Tibial nerve (tissue), 4 donors: ENCODE data around the gene CRACR2A. TPM values are rescaled to one million over a fixed set of nuclear protein-coding genes. Genes with fewer than 3 reads are reported as not detected.

Source experiments
- DNase-seq, 2 donors: peaks; one replicate each; pipeline ENCODE4 v3.0.0-alpha.2; 2019; ENCODE audit warnings: low spot score in 2 of 2
- H3K27ac ChIP-seq, 4 donors: fragments of 200-600 bp; sonication (generic) in 3 of 4; one replicate each; pipeline ENCODE4 v1.5.1; 2017 to 2019; ENCODE audit warnings: mild to moderate bottlenecking in 1 of 4
- H3K27me3 ChIP-seq, 2 donors: fragments of 200-600 bp; sonication (generic) in 1 of 2; one replicate each; pipeline versions ENCODE4 v1.5.1 to v1.6.0; 2017 to 2019
- H3K36me3 ChIP-seq, 3 donors: fragments of 200-600 bp; sonication (generic); one replicate each; pipeline ENCODE4 v1.5.1; 2018 to 2019
- H3K4me1 ChIP-seq, 4 donors: fragments of 200-600 bp; sonication (generic) in 3 of 4; one replicate each; pipeline ENCODE4 v1.5.1; 2017 to 2019
- H3K4me3 ChIP-seq, 4 donors: fragments of 200-600 bp; sonication (generic) in 3 of 4; one replicate each; pipeline ENCODE4 v1.5.1; 2017 to 2019; ENCODE audit warnings: mild to moderate bottlenecking in 1 of 4, moderate library complexity in 1 of 4
- H3K9me3 ChIP-seq, 4 donors: fragments of 200-600 bp; sonication (generic) in 3 of 4; one replicate each; pipeline ENCODE4 v1.5.1; 2017 to 2019
- CTCF ChIP-seq, 5 experiments: fragments of 200-600 bp in 3 of 5; fragments of 450-650 bp in 2 of 5; sonication (generic) in 3 of 5; IDR thresholded peaks; one replicate each; pipeline ENCODE4 v1.5.1; 2016 to 2019; ENCODE audit warnings: antibody characterized with exemption in 5 of 5, mild to moderate bottlenecking in 3 of 5, moderate library complexity in 2 of 5
- EP300 ChIP-seq, 2 donors: sonication (generic); formaldehyde crosslinking; IDR thresholded peaks; one replicate each; pipeline ENCODE4 v1.6.1; 2017; ENCODE audit warnings: antibody characterized with exemption in 2 of 2, mild to moderate bottlenecking in 1 of 2
- POLR2A ChIP-seq, 2 donors: fragments of 450-650 bp; IDR thresholded peaks; one replicate each; pipeline ENCODE4 v1.6.1; 2017; ENCODE audit warnings: antibody characterized with exemption in 2 of 2, mild to moderate bottlenecking in 2 of 2, moderate library complexity in 2 of 2
- WGBS, 2 donors: methylation state at CpG; one replicate each; pipeline ENCODE4 v1.1.5; 2018; 5-methylcytosine and 5-hydroxymethylcytosine counted together
- total RNA-seq, 4 donors: library from RNA; depleted of rRNA; stranded (reverse); fragments of >200 nt; gene quantifications; one replicate each; pipeline ENCODE4 v1.1.0, GENCODE V29; 2016

Gene CRACR2A
- total RNA-seq, 4 donors from 2014 or later: 2.6 to 6.3 (median 4.2) TPM

- H3K36me3 ChIP-seq: no peaks in the 10 kb centered on the region
- 42 to 48% methylated on average over 6 of the region's 6 CpGs for WGBS, 2 donors
- peaks cover 0 to 23% (median 0%) of the 10 kb centered on the region in 4 donors for H3K4me1 ChIP-seq
- no peak overlapping the region for H3K4me3 ChIP-seq
- TF ChIP-seq CTCF (IDR thresholded peaks at IDR 0.05) (no peak), EP300 (IDR thresholded peaks at IDR 0.05) (no peak), POLR2A (IDR thresholded peaks at IDR 0.05) (no peak)
- H3K27ac ChIP-seq: no peak overlapping the region
- DNase-seq: peak; percentile 26 to 31
- no peaks in the 10 kb centered on the region for H3K27me3 ChIP-seq
- no peaks in the 10 kb centered on the region for H3K9me3 ChIP-seq
Observed at GRCh38 chr12:3725388-3726115, 27.4 kb downstream of the CRACR2A start.

- Histone ChIP-seq H3K27me3 (no peaks in the 10 kb centered on the region), H3K9me3 (no peaks in the 10 kb centered on the region), H3K36me3 (no peaks in the 10 kb centered on the region), H3K27ac (no peak overlapping the region), H3K4me1 (peaks cover 0 to 23% (median 0%) of the 10 kb centered on the region in 4 donors), H3K4me3 (no peak overlapping the region)
- WGBS, 2 donors: 83% methylated on average over 14 of the region's 14 CpGs
- no peak for TF ChIP-seq CTCF (IDR thresholded peaks at IDR 0.05)
- TF ChIP-seq POLR2A (IDR thresholded peaks at IDR 0.05): no peak
- TF ChIP-seq EP300 (IDR thresholded peaks at IDR 0.05): no peak
- DNase-seq: no peak
Observed at GRCh38 chr12:3723916-3724805, 28.7 kb downstream of the CRACR2A start.

- Histone ChIP-seq H3K9me3 (no peaks in the 10 kb centered on the region), H3K4me3 (no peak overlapping the region), H3K27ac (no peak overlapping the region), H3K36me3 (no peaks in the 10 kb centered on the region), H3K4me1 (peaks cover 0 to 15% (median 0%) of the 10 kb centered on the region in 4 donors), H3K27me3 (no peaks in the 10 kb centered on the region)
- TF ChIP-seq POLR2A (IDR thresholded peaks at IDR 0.05): no peak
- TF ChIP-seq EP300 (IDR thresholded peaks at IDR 0.05): no peak
- TF ChIP-seq CTCF (IDR thresholded peaks at IDR 0.05): no peak
- 81 to 92% methylated on average over 6 of the region's 6 CpGs for WGBS, 2 donors
- DNase-seq: no peak
Observed at GRCh38 chr12:3722368-3722767, 30.5 kb downstream of the CRACR2A start.

GRCh38 chr12:3720772-3721171, 32.1 kb downstream of the CRACR2A start:
- no peak for DNase-seq
- WGBS, 2 donors: 66 to 68% methylated on average over 4 of the region's 4 CpGs
- no peaks in the 10 kb centered on the region for H3K27me3 ChIP-seq
- no peak overlapping the region for H3K4me3 ChIP-seq
- no peak overlapping the region for H3K27ac ChIP-seq
- peaks cover 0 to 6% (median 0%) of the 10 kb centered on the region in 4 donors for H3K4me1 ChIP-seq
- no peaks in the 10 kb centered on the region for H3K36me3 ChIP-seq
- H3K9me3 ChIP-seq: no peaks in the 10 kb centered on the region
- no peak for TF ChIP-seq CTCF (IDR thresholded peaks at IDR 0.05)
- no peak for TF ChIP-seq POLR2A (IDR thresholded peaks at IDR 0.05)
- TF ChIP-seq EP300 (IDR thresholded peaks at IDR 0.05): no peak

GRCh38 chr12:3718100-3718499, 34.8 kb downstream of the CRACR2A start:
- Histone ChIP-seq H3K4me3 (no peak overlapping the region), H3K27ac (no peak overlapping the region), H3K27me3 (no peaks in the 10 kb centered on the region), H3K4me1 (no peaks in the 10 kb centered on the region), H3K36me3 (no peaks in the 10 kb centered on the region), H3K9me3 (no peaks in the 10 kb centered on the region)
- no peak for DNase-seq
- 76 to 84% methylated on average over 4 of the region's 4 CpGs for WGBS, 2 donors
- TF ChIP-seq EP300 (IDR thresholded peaks at IDR 0.05) (no peak), CTCF (IDR thresholded peaks at IDR 0.05) (no peak), POLR2A (IDR thresholded peaks at IDR 0.05) (no peak)
